ENCODE measurements around the gene GSG1L. TPM values are rescaled to one million over a fixed set of nuclear protein-coding genes. Genes with fewer than 3 reads are reported as not detected.

The GSG1L gene
- polyA plus RNA-seq, 4 donors: 0.63 to 1.9 (median 0.65) TPM

DNA sequence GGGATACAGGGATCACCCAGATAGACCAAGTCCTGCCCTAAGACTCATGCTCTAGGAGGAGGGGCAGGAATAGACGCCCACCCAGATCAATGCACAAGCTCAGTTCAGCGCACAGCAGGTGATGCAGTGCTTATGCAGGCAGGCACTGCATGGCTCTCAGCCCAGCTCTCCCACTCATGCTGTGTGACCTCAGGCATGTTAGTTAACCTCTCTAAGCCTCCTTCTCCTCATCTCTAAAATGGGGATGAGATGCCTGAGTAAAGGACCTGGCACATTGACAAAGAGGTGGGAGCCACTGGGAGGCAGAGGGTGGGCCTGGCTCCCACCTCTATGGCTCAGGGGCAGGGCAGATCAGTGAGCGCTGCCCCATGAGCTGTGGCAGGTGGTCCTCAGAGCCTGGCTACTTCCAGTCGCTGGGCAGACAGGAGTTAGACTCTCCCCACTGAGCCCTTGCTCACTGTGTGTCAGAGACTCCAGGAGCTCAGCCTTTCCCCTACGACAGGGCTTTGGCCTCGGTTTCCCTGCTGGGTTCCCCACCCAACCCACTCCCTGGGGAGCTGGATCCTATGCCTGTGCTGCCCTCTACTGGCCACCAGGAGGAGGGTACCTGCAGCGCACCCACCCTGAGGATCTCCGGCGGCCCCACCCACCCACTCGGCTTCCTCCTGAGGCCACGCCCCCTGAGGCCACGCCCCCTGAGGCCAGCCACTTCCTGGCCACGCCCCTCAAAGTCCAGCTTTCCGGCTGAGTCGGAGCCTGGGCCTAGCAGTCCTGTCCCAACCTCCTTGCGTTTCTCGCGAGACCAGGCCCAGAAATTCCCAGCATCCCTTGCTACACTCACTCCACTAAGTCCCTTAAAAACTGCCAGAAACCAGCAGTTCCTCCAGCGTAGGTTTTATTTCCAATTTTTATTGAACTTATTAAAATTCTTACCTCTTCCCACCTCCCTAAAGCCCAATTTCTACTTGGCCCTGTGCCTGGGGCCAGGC, 196.1 kb downstream of the GSG1L start:
- DNase-seq (ENCODE audit: low read depth in 4 of 4, low spot score in 3 of 4): peak in 1 of 4 donors; percentile 3

DNA sequence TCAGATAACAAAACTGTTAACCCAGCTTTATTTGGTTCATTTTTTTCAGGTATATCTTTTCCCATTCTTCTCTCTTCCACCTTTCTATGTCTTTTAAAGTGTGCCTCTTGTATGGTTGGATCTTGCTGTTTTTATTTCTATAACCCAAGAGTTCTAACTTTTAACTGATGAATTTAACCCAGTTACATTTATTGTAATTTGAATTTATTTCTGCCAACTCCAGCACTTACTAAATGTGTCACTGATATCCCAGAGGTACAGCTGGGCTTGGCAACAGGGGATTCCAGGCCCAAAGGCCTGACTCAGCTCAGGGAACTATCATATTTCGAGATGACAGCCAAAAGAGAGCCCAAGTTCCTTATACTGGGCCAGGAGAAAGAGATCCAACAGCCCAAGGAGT, 200.1 kb downstream of the GSG1L start:
- no peak for DNase-seq (ENCODE audit: low read depth in 4 of 4, low spot score in 3 of 4)

DNA sequence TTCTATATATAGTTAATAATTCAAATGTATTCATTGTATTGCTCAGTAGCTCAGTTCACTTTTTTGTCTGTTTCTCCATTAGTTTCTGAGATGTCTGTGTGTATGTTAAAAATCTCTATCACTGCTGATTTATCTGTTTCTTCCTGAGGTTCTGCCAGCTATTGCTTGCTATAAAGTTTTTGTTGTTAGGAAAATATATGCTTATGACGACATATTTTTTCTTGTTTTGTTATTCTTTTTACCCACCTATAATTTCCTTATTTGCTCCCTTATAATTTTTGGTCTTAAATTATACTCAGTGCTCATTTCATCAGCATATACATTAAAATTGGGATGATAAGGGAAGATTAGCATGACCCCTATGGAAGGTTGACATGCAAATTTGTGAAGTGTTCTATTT, 200.6 kb downstream of the GSG1L start:
- DNase-seq (ENCODE audit: low read depth in 4 of 4, low spot score in 3 of 4): no peak

- no peak for DNase-seq (ENCODE audit: low read depth in 4 of 4, low spot score in 3 of 4)
Measured at GRCh38 chr16:27860091-27860490, 203.4 kb downstream of the GSG1L start.

GRCh38 chr16:27859020-27859419, 204.5 kb downstream of the GSG1L start:
- DNase-seq (ENCODE audit: low read depth in 4 of 4, low spot score in 3 of 4): no peak

- DNase-seq (ENCODE audit: low read depth in 4 of 4, low spot score in 3 of 4): no peak
Measured at GRCh38 chr16:27853651-27854050, 209.9 kb downstream of the GSG1L start.

- DNase-seq (ENCODE audit: low read depth in 4 of 4, low spot score in 3 of 4): no peak
Measured at GRCh38 chr16:27853101-27853500, 210.4 kb downstream of the GSG1L start.

DNA sequence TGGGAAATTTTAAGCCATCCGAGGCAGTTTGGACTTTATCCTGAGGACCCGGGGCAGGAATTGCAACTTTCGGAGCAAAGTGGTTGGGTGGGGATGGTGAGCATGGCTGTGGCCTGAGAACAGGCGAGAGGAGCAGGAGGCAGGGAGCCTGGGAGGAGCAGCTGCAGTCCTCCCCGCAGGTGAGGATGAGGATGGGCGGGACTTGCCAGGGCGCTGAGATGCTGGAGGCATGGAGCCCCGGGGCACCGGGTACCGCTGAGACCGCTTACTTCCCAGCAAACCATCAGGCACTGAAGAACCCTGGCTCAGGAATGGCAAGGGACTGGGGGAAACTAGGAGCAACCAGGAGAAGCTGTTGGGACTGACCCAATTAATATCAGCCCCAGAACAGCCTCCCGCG, 210.8 kb downstream of the GSG1L start:
- DNase-seq (ENCODE audit: low read depth in 4 of 4, low spot score in 3 of 4): no peak

GRCh38 chr16:27852116-27852515, 211.4 kb downstream of the GSG1L start:
- DNase-seq (ENCODE audit: low read depth in 4 of 4, low spot score in 3 of 4): no peak

DNA sequence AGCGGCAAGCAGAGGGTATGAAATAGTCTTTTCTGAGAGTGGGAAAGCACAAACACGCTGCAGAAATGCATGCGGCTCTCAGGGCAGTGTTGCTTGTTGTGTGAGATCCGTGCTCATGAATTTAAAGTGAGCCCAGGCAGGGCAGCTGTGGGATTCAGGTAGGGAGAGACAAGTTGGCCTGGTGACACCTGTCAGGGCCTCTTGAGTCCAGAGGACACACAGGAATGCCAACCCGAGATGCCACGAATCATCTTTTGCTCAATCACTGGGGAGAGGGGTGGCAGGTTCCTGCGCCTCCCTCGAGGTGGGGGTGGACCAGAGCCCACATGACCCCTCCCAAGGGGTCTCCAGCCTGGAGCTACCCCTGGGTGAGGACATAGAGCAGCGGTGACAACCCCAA, 211.9 kb downstream of the GSG1L start:
- no peak for DNase-seq (ENCODE audit: low read depth in 4 of 4, low spot score in 3 of 4)

GRCh38 chr16:27849621-27850020, 213.9 kb downstream of the GSG1L start:
- no peak for DNase-seq (ENCODE audit: low read depth in 4 of 4, low spot score in 3 of 4)

DNA sequence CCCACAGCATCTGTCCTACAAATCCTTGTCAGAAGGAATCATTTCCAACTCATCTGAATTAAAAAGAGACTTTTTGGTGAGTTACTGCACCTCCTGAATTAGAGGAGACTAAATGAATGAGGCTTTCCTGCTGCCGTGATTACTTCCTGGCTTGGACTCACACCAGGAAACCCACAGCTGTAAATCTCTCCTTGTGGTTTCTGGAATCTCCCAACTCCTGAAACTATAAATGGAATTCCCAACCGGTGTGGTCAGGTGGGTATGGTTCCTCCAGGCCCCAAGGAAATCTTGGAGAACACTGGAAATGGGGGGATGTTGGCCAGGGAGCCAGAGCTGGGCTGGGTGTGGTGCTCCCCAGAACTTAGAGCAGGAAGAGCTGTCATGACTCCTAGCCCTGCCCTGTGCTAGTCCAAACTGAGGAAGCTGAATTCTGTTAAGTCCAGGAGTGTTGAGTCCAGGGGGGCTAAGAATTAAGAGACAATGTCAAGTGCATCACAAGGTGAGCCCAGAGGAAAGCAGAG, 216.4 kb downstream of the GSG1L start:
- no peak for DNase-seq (ENCODE audit: low read depth in 4 of 4, low spot score in 3 of 4)

DNA sequence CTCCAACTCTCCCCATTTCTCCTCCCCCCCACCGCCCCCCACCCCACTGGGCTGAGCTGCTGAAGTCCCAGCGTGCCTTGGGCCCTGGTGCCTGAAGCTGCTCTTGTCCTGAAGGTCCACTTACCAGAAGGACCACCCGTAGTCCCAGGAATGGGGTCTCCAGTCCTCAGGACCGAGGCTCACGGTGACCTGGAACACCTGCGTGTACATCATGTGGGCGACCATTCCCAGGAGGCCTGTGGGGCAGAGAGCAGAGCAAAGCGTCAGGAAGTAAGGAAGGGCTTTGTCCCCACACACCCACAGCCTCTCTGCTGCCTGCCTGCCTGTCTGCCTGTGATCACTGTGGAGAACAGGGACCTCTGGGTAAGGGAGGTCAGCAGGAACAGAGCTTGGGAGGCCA, 218.7 kb downstream of the GSG1L start:
- no peak for DNase-seq (ENCODE audit: low read depth in 4 of 4, low spot score in 3 of 4)

GRCh38 chr16:27843800-27844199, 219.7 kb downstream of the GSG1L start:
- no peak for DNase-seq (ENCODE audit: low read depth in 4 of 4, low spot score in 3 of 4)

DNA sequence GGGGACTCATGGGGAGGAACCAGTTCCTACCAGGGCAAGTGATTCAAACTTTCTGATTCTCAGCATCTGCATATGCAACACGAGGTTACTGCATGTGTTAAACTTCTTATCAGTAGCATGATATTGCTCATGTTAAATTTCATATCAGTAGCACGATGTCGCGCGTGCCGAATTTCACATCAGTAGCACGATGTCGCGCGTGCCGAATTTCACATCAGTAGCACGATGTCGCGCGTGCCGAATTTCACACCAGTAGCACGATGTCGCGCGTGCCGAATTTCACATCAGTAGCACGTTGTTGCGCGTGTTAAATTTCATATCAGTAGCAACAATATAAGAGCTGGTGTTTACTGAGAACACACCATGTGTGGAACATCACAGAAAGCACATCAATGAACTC, 221.6 kb downstream of the GSG1L start:
- DNase-seq (ENCODE audit: low read depth in 4 of 4, low spot score in 3 of 4): no peak

GRCh38 chr16:27841061-27841801, 222.3 kb downstream of the GSG1L start:
- no peak for DNase-seq (ENCODE audit: low read depth in 4 of 4, low spot score in 3 of 4)

DNA sequence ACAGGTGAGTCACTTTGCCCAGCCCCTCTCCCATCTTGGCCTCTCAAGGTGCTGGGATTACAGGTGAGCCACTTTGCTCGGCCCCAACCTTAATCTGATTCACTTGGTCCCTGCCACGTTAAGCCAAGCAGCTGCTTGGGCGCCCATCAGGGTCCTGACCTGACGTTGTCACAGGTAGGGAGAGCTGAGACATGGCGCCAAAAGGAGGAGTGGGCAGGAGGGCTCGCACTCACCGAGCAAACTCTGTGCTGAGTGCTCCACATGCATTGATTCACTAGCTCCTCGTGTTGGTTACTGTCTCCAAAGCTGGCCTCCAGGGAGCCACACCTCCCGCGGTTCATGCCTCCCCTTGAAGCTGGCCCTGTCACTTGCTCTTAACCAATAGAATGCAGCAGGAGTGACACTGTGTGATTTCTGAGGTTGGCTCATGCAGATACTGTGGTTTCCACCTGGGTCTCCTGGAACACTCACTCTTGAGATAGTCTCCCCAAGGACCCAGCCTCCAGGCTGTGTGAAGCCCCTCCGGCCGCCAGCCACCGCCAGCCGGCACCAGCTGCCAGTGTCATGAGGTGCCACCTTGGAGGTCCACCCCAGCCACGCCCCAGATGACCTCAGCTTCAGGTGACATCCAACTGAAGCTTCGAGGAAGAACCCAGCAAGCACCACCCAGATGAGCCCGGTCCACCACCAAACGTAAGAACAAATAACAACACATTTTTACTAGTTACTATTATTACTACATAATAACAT, 223.0 kb downstream of the GSG1L start:
- DNase-seq (ENCODE audit: low read depth in 4 of 4, low spot score in 3 of 4): no peak

DNA sequence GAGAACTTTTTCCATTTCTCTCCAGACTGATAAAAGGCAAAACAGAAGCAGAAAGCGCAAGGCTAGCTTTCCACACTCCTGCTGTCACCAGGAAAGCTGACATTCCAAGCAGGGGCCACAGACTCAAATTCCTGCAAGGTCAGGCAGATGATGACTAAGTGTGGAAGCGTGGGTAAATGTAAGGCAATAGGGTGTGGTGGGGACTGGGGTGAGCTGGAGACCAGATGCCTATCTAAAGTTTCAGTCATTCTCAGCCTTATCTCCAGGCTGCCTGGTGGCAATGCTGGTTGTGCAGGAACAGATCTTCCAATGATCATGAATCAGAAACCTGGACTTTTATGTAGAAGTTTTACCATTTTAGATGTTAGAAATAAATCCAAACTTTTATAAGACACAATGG, 224.1 kb downstream of the GSG1L start:
- no peak for DNase-seq (ENCODE audit: low read depth in 4 of 4, low spot score in 3 of 4)

GRCh38 chr16:27838536-27839175, 224.9 kb downstream of the GSG1L start:
- DNase-seq (ENCODE audit: low read depth in 4 of 4, low spot score in 3 of 4): no peak

DNA sequence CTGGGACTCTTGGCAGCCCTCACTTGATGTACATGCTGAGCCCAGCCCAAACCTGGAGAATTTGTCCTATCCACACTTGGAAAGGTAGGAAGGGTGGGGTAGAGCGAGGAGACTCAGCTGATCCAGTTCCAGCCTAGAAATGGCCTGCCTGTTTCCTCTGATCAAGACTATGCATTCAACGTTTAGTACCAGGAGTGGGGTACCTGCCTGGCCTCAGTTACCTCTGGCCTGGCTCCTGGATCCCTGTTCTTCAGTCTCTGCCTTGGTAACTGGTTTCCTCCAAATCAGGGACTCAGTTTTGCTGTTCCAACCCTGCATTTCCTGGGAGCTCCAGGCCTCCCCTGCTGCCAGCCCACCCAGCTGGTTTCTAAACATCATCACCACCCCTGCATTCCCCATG, 233.5 kb downstream of the GSG1L start:
- DNase-seq (ENCODE audit: low read depth in 4 of 4, low spot score in 3 of 4): no peak

Data from left renal pelvis (tissue), 4 donors.